ENCODE data around the gene CACNA2D3. TPM values are rescaled to one million over a fixed set of nuclear protein-coding genes. Genes with fewer than 3 reads are reported as not detected.

Gene CACNA2D3
- total RNA-seq, 2 donors from 2014 or later = 0.42 to 0.98 TPM

DNA sequence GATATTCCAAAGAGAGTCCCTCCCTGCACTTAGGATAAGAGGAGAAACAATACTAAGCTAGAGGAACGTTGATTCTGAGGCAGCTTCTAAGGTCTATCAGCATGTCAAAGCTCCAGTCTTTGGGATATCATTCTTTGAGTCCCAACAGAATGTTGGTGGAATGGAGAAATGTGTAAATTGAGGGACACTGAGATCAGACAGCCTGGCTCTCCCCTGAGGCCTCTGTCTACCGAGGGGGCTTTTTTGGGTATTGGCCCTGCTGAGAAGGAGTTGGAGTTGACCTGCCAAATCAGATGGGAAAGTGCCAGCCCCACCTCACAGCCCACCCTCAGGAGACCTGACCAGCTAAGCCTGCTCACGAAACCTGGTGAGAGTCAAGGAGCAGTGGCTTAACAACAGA lies 833.1 kb downstream of the CACNA2D3 start:
- no peaks in the 10 kb centered on the region for H3K9me3 ChIP-seq
- H3K27ac ChIP-seq = no peak overlapping the region
- H3K4me1 ChIP-seq = no peaks in the 10 kb centered on the region
- no peak overlapping the region for H3K9ac ChIP-seq (ENCODE audit: low read depth in 2 of 2, low read length in 2 of 2)
- DNase-seq = no peak
- no peaks in the 10 kb centered on the region for H3K36me3 ChIP-seq
- no peaks in the 10 kb centered on the region for H3K27me3 ChIP-seq
- intact Hi-C loops (cut with DNase I) = no loop called here
- TF ChIP-seq CTCF (IDR thresholded peaks at IDR 0.05) = no peak
- no peak overlapping the region for H3K4me3 ChIP-seq

DNA sequence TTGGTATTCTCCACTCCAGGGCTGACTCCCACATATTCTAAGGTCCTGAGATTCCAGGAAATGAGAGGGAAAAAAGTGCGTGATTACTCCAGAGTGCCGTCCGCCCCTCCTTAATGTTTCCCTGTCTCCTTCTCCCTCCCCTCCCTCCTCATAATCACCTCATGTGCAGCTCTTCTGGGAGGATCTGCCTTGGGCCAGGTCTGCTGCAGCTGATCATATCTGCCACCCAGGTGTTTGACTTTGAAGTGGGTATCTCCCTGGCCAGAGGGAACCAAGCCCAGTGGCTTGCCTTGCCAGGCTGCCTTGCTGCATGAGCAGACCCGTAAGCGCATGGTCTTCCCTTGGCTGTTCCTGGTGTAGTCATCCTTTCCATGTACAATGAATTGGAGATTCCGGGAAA lies 833.6 kb downstream of the CACNA2D3 start:
- no peak overlapping the region for H3K9ac ChIP-seq (ENCODE audit: low read depth in 2 of 2, low read length in 2 of 2)
- no peak for TF ChIP-seq CTCF (IDR thresholded peaks at IDR 0.05)
- H3K9me3 ChIP-seq = no peaks in the 10 kb centered on the region
- no peak for DNase-seq
- H3K4me1 ChIP-seq = no peaks in the 10 kb centered on the region
- H3K4me3 ChIP-seq = no peak overlapping the region
- intact Hi-C loops (cut with DNase I) = no loop called here
- no peaks in the 10 kb centered on the region for H3K36me3 ChIP-seq
- H3K27me3 ChIP-seq = no peaks in the 10 kb centered on the region
- H3K27ac ChIP-seq = no peak overlapping the region

- Histone ChIP-seq H3K36me3 (no peaks in the 10 kb centered on the region), H3K4me1 (no peaks in the 10 kb centered on the region), H3K27ac (no peak overlapping the region), H3K9ac (ENCODE audit: low read depth in 2 of 2, low read length in 2 of 2) (no peak overlapping the region), H3K27me3 (no peaks in the 10 kb centered on the region), H3K4me3 (no peak overlapping the region), H3K9me3 (no peaks in the 10 kb centered on the region)
- intact Hi-C loops (cut with DNase I) = no loop called here
- TF ChIP-seq CTCF (IDR thresholded peaks at IDR 0.05) = no peak
- no peak for DNase-seq
These were observed 835.4 kb downstream of the CACNA2D3 start for GRCh38 chr3:54957711-54958110.

GRCh38 chr3:54960082-54960481 lies 837.7 kb downstream of the CACNA2D3 start:
- Histone ChIP-seq H3K27me3 (no peaks in the 10 kb centered on the region), H3K4me3 (no peak overlapping the region), H3K36me3 (no peaks in the 10 kb centered on the region), H3K4me1 (no peaks in the 10 kb centered on the region), H3K9ac (ENCODE audit: low read depth in 2 of 2, low read length in 2 of 2) (no peak overlapping the region), H3K27ac (no peak overlapping the region), H3K9me3 (no peaks in the 10 kb centered on the region)
- no peak for DNase-seq
- intact Hi-C loops (cut with DNase I) = no loop called here
- TF ChIP-seq CTCF (IDR thresholded peaks at IDR 0.05) = no peak

GRCh38 chr3:54960701-54961100 lies 838.3 kb downstream of the CACNA2D3 start:
- Histone ChIP-seq H3K27me3 (no peaks in the 10 kb centered on the region), H3K27ac (no peak overlapping the region), H3K4me1 (no peaks in the 10 kb centered on the region), H3K36me3 (no peaks in the 10 kb centered on the region), H3K9ac (ENCODE audit: low read depth in 2 of 2, low read length in 2 of 2) (no peak overlapping the region), H3K9me3 (no peaks in the 10 kb centered on the region), H3K4me3 (no peak overlapping the region)
- no peak for TF ChIP-seq CTCF (IDR thresholded peaks at IDR 0.05)
- DNase-seq = no peak
- intact Hi-C loops (cut with DNase I) = no loop called here

DNA sequence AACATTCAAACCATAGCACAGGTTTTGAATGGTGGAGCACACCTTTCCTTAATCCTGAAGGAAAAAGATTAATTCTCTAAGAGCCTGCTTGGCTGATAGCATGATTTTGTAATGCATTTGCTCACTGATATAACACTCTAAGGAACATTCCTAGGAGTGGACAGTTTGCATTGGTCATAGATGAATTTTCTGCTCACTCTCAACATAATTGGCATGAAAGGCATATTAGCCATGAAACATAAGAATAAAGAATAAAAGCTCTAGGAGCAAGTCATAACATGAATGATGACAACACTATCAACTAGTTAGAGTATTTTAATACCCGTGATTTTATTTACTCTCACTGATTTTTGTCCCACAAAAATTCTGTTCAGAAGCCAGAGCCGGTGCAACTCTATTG lies 839.8 kb downstream of the CACNA2D3 start:
- H3K36me3 ChIP-seq = no peaks in the 10 kb centered on the region
- DNase-seq = no peak
- no peaks in the 10 kb centered on the region for H3K4me1 ChIP-seq
- H3K27me3 ChIP-seq = no peaks in the 10 kb centered on the region
- no peak overlapping the region for H3K9ac ChIP-seq (ENCODE audit: low read depth in 2 of 2, low read length in 2 of 2)
- TF ChIP-seq CTCF (IDR thresholded peaks at IDR 0.05) = no peak
- intact Hi-C loops (cut with DNase I) = no loop called here
- no peaks in the 10 kb centered on the region for H3K9me3 ChIP-seq
- no peak overlapping the region for H3K4me3 ChIP-seq
- H3K27ac ChIP-seq = no peak overlapping the region

All from colonic mucosa (tissue), 4 donors.